BLaER1 treated with 17β-estradiol and CSF1 and Interleukin-3, amounts not matched to agents 10 nM and 100 nM (cell line): Measurements from ENCODE around the gene EML6.

Source experiments
- H3K27ac ChIP-seq, 11 experiments: shearing (Covaris generic); formaldehyde crosslinking; 2 replicates each; pipeline ENCODE4 v1.8.1; 2022
- H3K27me3 ChIP-seq, 11 experiments: shearing (Covaris generic); formaldehyde crosslinking; 2 replicates each; pipeline ENCODE4 v1.8.1; 2022
- H3K36me3 ChIP-seq, 11 experiments: shearing (Covaris generic); formaldehyde crosslinking; 2 replicates each; pipeline ENCODE4 v1.8.1; 2022
- H3K4me1 ChIP-seq, 10 experiments: shearing (Covaris generic); formaldehyde crosslinking; 2 replicates each; pipeline ENCODE4 v1.8.1; 2022
- H3K4me2 ChIP-seq, 11 experiments: shearing (Covaris generic); formaldehyde crosslinking; 2 replicates each; pipeline ENCODE4 v1.8.1; 2022
- H3K4me3 ChIP-seq, 10 experiments: shearing (Covaris generic); formaldehyde crosslinking; 2 replicates each; pipeline ENCODE4 v1.8.1; 2022
- H3K9ac ChIP-seq, 11 experiments: shearing (Covaris generic); formaldehyde crosslinking; 2 replicates each; pipeline ENCODE4 v1.8.1; 2022
- H3K9me3 ChIP-seq, 11 experiments: shearing (Covaris generic); formaldehyde crosslinking; replicated peaks in 1 of 11; 2 replicates each; pipeline ENCODE4 v1.8.1; 2022
- H4K20me1 ChIP-seq, 11 experiments: shearing (Covaris generic); formaldehyde crosslinking; 2 replicates each; pipeline ENCODE4 v1.8.1; 2022
- Cebpa-rat ChIP-seq, 11 experiments: shearing (Covaris generic); IDR thresholded peaks; 2 replicates each; pipeline ENCODE4 v1.8.1; 2022

Gene EML6

GRCh38 chr2:55012672-55013484 lies 289.4 kb downstream of the EML6 start:
- Histone ChIP-seq H3K9me3 (peaks cover 0 to 20% (median 15%) of the 10 kb centered on the region in 11 experiments; a peak in 15 of 22 replicates), H3K4me3 (no peak overlapping the region; a peak in 1 of 20 replicates), H3K27ac (peak overlapping the region in 9 of 11 experiments; percentile 33 to 59 (median 54); a peak in 13 of 22 replicates), H3K27me3 (no peaks in the 10 kb centered on the region), H3K4me1 (peaks cover 48 to 98% (median 64%) of the 10 kb centered on the region in 10 experiments), H4K20me1 (peaks cover 58 to 100% (median 72%) of the 10 kb centered on the region in 11 experiments), H3K9ac (peak overlapping the region in 8 of 11 experiments; percentile 0 to 69 (median 26); a peak in 7 of 22 replicates), H3K36me3 (peaks cover 0 to 26% (median 21%) of the 10 kb centered on the region in 11 experiments; a peak in 17 of 22 replicates), H3K4me2 (peak overlapping the region; percentile 60 to 93 (median 80); a peak in 21 of 22 replicates)
- no peak for TF ChIP-seq Cebpa-rat (IDR thresholded peaks at IDR 0.05)

- H3K4me2 ChIP-seq: peak overlapping the region in 8 of 11 experiments; percentile 17 to 89 (median 50); a peak in 13 of 22 replicates
- peaks cover 52 to 98% (median 74%) of the 10 kb centered on the region in 10 experiments for H3K4me1 ChIP-seq
- no peak for TF ChIP-seq Cebpa-rat (IDR thresholded peaks at IDR 0.05)
- peaks cover 50 to 100% (median 61%) of the 10 kb centered on the region in 11 experiments for H4K20me1 ChIP-seq
- peaks cover 0 to 26% (median 15%) of the 10 kb centered on the region in 11 experiments; a peak in 15 of 22 replicates for H3K9me3 ChIP-seq
- H3K9ac ChIP-seq: peak overlapping the region in 3 of 11 experiments; percentile 22 to 65 (median 27); a peak in 4 of 22 replicates
- H3K27ac ChIP-seq: 0 out of 22 replicates have a peak overlapping the region, but pooled peaks of 1 of the 11 experiments have one; percentile 5
- H3K36me3 ChIP-seq: peaks cover 0 to 37% (median 32%) of the 10 kb centered on the region in 11 experiments; a peak in 17 of 22 replicates
- no peaks in the 10 kb centered on the region for H3K27me3 ChIP-seq
- no peak overlapping the region for H3K4me3 ChIP-seq
Measured at GRCh38 chr2:55013936-55014335, 290.5 kb downstream of the EML6 start.

GRCh38 chr2:55014962-55015939 lies 291.8 kb downstream of the EML6 start:
- Histone ChIP-seq H3K36me3 (peaks cover 0 to 41% (median 34%) of the 10 kb centered on the region in 11 experiments; a peak in 17 of 22 replicates), H3K4me1 (peaks cover 54 to 98% (median 73%) of the 10 kb centered on the region in 10 experiments), H4K20me1 (peaks cover 39 to 100% (median 48%) of the 10 kb centered on the region in 11 experiments), H3K27ac (peak overlapping the region in 6 of 11 experiments; percentile 5 to 34 (median 19); a peak in 4 of 22 replicates), H3K9ac (peak overlapping the region in 2 of 11 experiments; percentile 28 to 50; a peak in 2 of 22 replicates), H3K4me2 (peak overlapping the region in 6 of 11 experiments; percentile 17 to 77 (median 59); a peak in 10 of 22 replicates), H3K9me3 (peaks cover 0 to 31% (median 15%) of the 10 kb centered on the region in 11 experiments; a peak in 15 of 22 replicates), H3K4me3 (no peak overlapping the region), H3K27me3 (no peaks in the 10 kb centered on the region)
- no peak for TF ChIP-seq Cebpa-rat (IDR thresholded peaks at IDR 0.05)

GRCh38 chr2:55017428-55017827 lies 294.0 kb downstream of the EML6 start:
- Histone ChIP-seq H3K4me1 (peaks cover 43 to 98% (median 73%) of the 10 kb centered on the region in 10 experiments), H3K36me3 (peaks cover 0 to 62% (median 54%) of the 10 kb centered on the region in 11 experiments; a peak in 19 of 22 replicates), H4K20me1 (peaks cover 17 to 100% (median 31%) of the 10 kb centered on the region in 11 experiments), H3K27me3 (no peaks in the 10 kb centered on the region), H3K9ac (peak overlapping the region in 2 of 11 experiments; percentile 63 to 76; a peak in 2 of 22 replicates), H3K27ac (peak overlapping the region in 10 of 11 experiments; percentile 74 to 96 (median 90); a peak in 18 of 22 replicates), H3K4me3 (no peak overlapping the region), H3K4me2 (peak overlapping the region in 7 of 11 experiments; percentile 49 to 92 (median 81); a peak in 14 of 22 replicates), H3K9me3 (peaks cover 0 to 43% (median 23%) of the 10 kb centered on the region in 11 experiments; a peak in 15 of 22 replicates)
- no peak for TF ChIP-seq Cebpa-rat (IDR thresholded peaks at IDR 0.05)

GRCh38 chr2:55017880-55018279 lies 294.4 kb downstream of the EML6 start:
- H4K20me1 ChIP-seq: peaks cover 13 to 100% (median 29%) of the 10 kb centered on the region in 11 experiments
- no peak for TF ChIP-seq Cebpa-rat (IDR thresholded peaks at IDR 0.05)
- peaks cover 0 to 67% (median 57%) of the 10 kb centered on the region in 11 experiments; a peak in 19 of 22 replicates for H3K36me3 ChIP-seq
- peaks cover 41 to 98% (median 73%) of the 10 kb centered on the region in 10 experiments for H3K4me1 ChIP-seq
- H3K4me2 ChIP-seq: peak overlapping the region in 7 of 11 experiments; percentile 49 to 92 (median 81); a peak in 15 of 22 replicates
- peak overlapping the region; percentile 7 to 96 (median 90); a peak in 20 of 22 replicates for H3K27ac ChIP-seq
- H3K9me3 ChIP-seq: peaks cover 0 to 43% (median 23%) of the 10 kb centered on the region in 11 experiments; a peak in 15 of 22 replicates
- no peaks in the 10 kb centered on the region for H3K27me3 ChIP-seq
- peak overlapping the region in 3 of 11 experiments; percentile 63 to 78 (median 76); a peak in 5 of 22 replicates for H3K9ac ChIP-seq
- peak overlapping the region in 2 of 10 experiments; percentile 41 to 45; a peak in 2 of 20 replicates for H3K4me3 ChIP-seq

- H3K27ac ChIP-seq: peak overlapping the region; percentile 74 to 96 (median 90)
- H3K36me3 ChIP-seq: peaks cover 0 to 74% (median 60%) of the 10 kb centered on the region in 11 experiments; a peak in 19 of 22 replicates
- H4K20me1 ChIP-seq: peaks cover 8 to 100% (median 29%) of the 10 kb centered on the region in 11 experiments
- H3K9ac ChIP-seq: peak overlapping the region; percentile 33 to 82 (median 76); a peak in 20 of 22 replicates
- TF ChIP-seq Cebpa-rat (IDR thresholded peaks at IDR 0.05): no peak
- H3K27me3 ChIP-seq: no peaks in the 10 kb centered on the region
- peak overlapping the region in 7 of 10 experiments; percentile 33 to 45 (median 41); a peak in 11 of 20 replicates for H3K4me3 ChIP-seq
- peaks cover 34 to 98% (median 73%) of the 10 kb centered on the region in 10 experiments for H3K4me1 ChIP-seq
- peak overlapping the region; percentile 55 to 92 (median 78); a peak in 20 of 22 replicates for H3K4me2 ChIP-seq
- H3K9me3 ChIP-seq: peaks cover 0 to 43% (median 23%) of the 10 kb centered on the region in 11 experiments; a peak in 15 of 22 replicates
Measured at GRCh38 chr2:55018619-55019018, 295.2 kb downstream of the EML6 start.

- H3K4me1 ChIP-seq: peaks cover 28 to 98% (median 74%) of the 10 kb centered on the region in 10 experiments
Measured at GRCh38 chr2:55019526-55020258, 296.2 kb downstream of the EML6 start.

More at GRCh38 chr2:55019526-55020258, 296.2 kb downstream of the EML6 start:
- peak overlapping the region; percentile 74 to 96 (median 90) for H3K27ac ChIP-seq
- peak overlapping the region in 8 of 10 experiments; percentile 5 to 51 (median 41); a peak in 14 of 20 replicates for H3K4me3 ChIP-seq
- H3K27me3 ChIP-seq: no peaks in the 10 kb centered on the region
- H3K9ac ChIP-seq: peak overlapping the region; percentile 33 to 82 (median 76)
- peak in 5 of 11 experiments; percentile 27 to 94 (median 58); a peak in 7 of 22 replicates for TF ChIP-seq Cebpa-rat (IDR thresholded peaks at IDR 0.05)
- peaks cover 1 to 100% (median 24%) of the 10 kb centered on the region in 11 experiments for H4K20me1 ChIP-seq
- peaks cover 0 to 83% (median 70%) of the 10 kb centered on the region in 11 experiments; a peak in 19 of 22 replicates for H3K36me3 ChIP-seq
- peaks cover 0 to 43% (median 23%) of the 10 kb centered on the region in 11 experiments; a peak in 15 of 22 replicates for H3K9me3 ChIP-seq
- peak overlapping the region; percentile 55 to 92 (median 78) for H3K4me2 ChIP-seq
